ENCODE data around the gene VWF. TPM values are rescaled to one million over a fixed set of nuclear protein-coding genes. Genes with fewer than 3 reads are reported as not detected.
A peak's percentile ranks its signal among the peaks of the same experiment; 100 is the strongest.

Gene VWF
- total RNA-seq, 2 donors from 2014 or later: 248 to 476 TPM

DNA sequence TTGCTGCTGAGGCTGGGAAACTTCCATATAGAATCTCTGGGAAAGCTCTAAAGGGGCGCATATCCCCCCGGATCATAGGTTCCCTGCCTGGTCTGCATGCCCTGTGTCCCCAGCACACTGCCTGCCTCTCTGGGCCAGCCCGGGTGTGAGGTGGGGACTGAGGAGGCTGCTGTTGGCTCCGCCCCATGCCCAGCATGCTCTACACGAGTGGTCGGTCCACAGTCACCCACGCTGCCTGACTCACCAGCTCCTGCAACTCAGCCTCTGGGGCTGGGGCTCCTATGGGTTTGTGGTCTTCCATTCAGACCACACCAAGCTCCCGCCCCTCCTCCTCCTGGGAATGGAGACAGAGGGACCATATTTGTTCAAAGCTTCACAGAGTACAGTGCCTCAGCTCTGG, 90.9 kb downstream of the VWF start:
- Mint-ChIP-seq H3K27ac (no peak overlapping the region), H3K36me3 (ENCODE audit: low read depth) (peaks cover 93% of the 10 kb centered on the region), H3K9me3 (peaks cover 10% of the 10 kb centered on the region), H3K27me3 (ENCODE audit: insufficient read depth) (no peaks in the 10 kb centered on the region), H3K4me3 (no peak overlapping the region), H3K4me1 (peaks cover 4% of the 10 kb centered on the region)
- H3K27ac ChIP-seq (ENCODE audit: low read depth, low read length): no peak overlapping the region
- TF ChIP-seq, protein P1, sequence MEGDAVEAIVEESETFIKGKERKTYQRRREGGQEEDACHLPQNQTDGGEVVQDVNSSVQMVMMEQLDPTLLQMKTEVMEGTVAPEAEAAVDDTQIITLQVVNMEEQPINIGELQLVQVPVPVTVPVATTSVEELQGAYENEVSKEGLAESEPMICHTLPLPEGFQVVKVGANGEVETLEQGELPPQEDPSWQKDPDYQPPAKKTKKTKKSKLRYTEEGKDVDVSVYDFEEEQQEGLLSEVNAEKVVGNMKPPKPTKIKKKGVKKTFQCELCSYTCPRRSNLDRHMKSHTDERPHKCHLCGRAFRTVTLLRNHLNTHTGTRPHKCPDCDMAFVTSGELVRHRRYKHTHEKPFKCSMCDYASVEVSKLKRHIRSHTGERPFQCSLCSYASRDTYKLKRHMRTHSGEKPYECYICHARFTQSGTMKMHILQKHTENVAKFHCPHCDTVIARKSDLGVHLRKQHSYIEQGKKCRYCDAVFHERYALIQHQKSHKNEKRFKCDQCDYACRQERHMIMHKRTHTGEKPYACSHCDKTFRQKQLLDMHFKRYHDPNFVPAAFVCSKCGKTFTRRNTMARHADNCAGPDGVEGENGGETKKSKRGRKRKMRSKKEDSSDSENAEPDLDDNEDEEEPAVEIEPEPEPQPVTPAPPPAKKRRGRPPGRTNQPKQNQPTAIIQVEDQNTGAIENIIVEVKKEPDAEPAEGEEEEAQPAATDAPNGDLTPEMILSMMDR (conservative IDR thresholded peaks at IDR 0.05): no peak
- H3K9ac ChIP-seq (ENCODE audit: extremely low read depth, low read length, poor library complexity, severe bottlenecking): no peak overlapping the region
- 90% methylated on average over 6 to 8 of the region's 8 CpGs for WGBS, 2 experiments (ENCODE audit: insufficient coverage in 1 of 2, insufficient read length in 1 of 2)
- H3K4me3 ChIP-seq (ENCODE audit: low read length): no peak overlapping the region
- H3K27me3 ChIP-seq (ENCODE audit: control insufficient read depth, insufficient read depth, low read length, poor library complexity, severe bottlenecking): no peaks in the 10 kb centered on the region
- peaks cover 6% of the 10 kb centered on the region for H3K9me3 ChIP-seq (ENCODE audit: control insufficient read depth, low read length)
- peaks cover 4% of the 10 kb centered on the region for H3K4me1 ChIP-seq (ENCODE audit: control insufficient read depth, insufficient read depth, low read length)
- peaks cover 60% of the 10 kb centered on the region for H3K36me3 ChIP-seq (ENCODE audit: control insufficient read depth, insufficient read depth, low read length)
- no peak for DNase-seq

DNA sequence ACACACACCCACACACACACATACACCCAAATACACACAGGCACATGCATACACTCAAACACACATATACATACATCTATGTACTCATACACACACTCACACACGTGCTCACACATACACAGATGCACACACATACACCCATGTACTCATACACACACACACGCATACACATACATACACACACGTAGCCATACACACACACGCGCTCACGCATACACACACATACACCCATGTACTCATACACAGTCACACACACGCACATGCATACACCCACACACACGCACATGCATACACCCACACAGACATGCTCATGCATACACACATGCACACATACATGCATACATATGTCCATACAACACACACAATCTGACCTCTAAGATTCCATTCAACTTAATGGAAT, 91.7 kb downstream of the VWF start:
- Mint-ChIP-seq H3K36me3 (ENCODE audit: low read depth) (peaks cover 93% of the 10 kb centered on the region), H3K4me1 (no peaks in the 10 kb centered on the region), H3K27ac (no peak overlapping the region), H3K9me3 (peaks cover 17% of the 10 kb centered on the region), H3K4me3 (no peak overlapping the region), H3K27me3 (ENCODE audit: insufficient read depth) (no peaks in the 10 kb centered on the region)
- no peak overlapping the region for H3K27ac ChIP-seq (ENCODE audit: low read depth, low read length)
- no peak overlapping the region for H3K4me3 ChIP-seq (ENCODE audit: low read length)
- no peak overlapping the region for H3K9ac ChIP-seq (ENCODE audit: extremely low read depth, low read length, poor library complexity, severe bottlenecking)
- peak; percentile 30 for DNase-seq
- peaks cover 13% of the 10 kb centered on the region for H3K9me3 ChIP-seq (ENCODE audit: control insufficient read depth, low read length)
- 84 to 92% methylated on average over 2 to 8 of the region's 8 CpGs for WGBS, 2 experiments (ENCODE audit: insufficient coverage in 1 of 2, insufficient read length in 1 of 2)
- peaks cover 60% of the 10 kb centered on the region for H3K36me3 ChIP-seq (ENCODE audit: control insufficient read depth, insufficient read depth, low read length)
- H3K4me1 ChIP-seq (ENCODE audit: control insufficient read depth, insufficient read depth, low read length): no peaks in the 10 kb centered on the region
- TF ChIP-seq, protein P1 (conservative IDR thresholded peaks at IDR 0.05): no peak
- H3K27me3 ChIP-seq (ENCODE audit: control insufficient read depth, insufficient read depth, low read length, poor library complexity, severe bottlenecking): no peaks in the 10 kb centered on the region

DNA sequence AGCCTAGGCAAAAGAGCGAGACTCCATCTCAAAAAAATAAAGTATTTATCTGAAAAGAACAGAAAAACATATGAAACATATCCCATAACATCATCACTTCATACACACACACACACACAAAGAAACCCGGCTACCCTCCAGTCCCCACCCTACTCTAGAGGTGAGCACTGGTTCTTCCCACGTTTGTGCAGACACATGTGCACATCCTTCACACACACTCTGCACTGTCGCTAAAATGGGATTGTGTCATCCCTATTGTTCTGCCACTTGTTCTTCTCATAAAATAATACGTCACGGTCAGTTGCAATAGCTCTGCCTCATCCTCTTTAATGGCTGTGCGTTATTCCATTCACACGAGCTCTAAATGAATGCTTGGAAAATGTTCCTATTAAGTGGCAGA, 93.5 kb downstream of the VWF start:
- no peak overlapping the region for H3K27ac Mint-ChIP-seq
- peaks cover 24% of the 10 kb centered on the region for H3K9me3 Mint-ChIP-seq
- peak; percentile 24 for DNase-seq
- no peak overlapping the region for H3K27ac ChIP-seq (ENCODE audit: low read depth, low read length)
- no peaks in the 10 kb centered on the region for H3K4me1 ChIP-seq (ENCODE audit: control insufficient read depth, insufficient read depth, low read length)
- peaks cover 95% of the 10 kb centered on the region for H3K36me3 Mint-ChIP-seq (ENCODE audit: low read depth)
- 87 to 96% methylated on average over 7 to 8 of the region's 8 CpGs for WGBS, 2 experiments (ENCODE audit: insufficient coverage in 1 of 2, insufficient read length in 1 of 2)
- H3K27me3 ChIP-seq (ENCODE audit: control insufficient read depth, insufficient read depth, low read length, poor library complexity, severe bottlenecking): no peaks in the 10 kb centered on the region
- H3K27me3 Mint-ChIP-seq (ENCODE audit: insufficient read depth): no peaks in the 10 kb centered on the region
- H3K36me3 ChIP-seq (ENCODE audit: control insufficient read depth, insufficient read depth, low read length): peaks cover 61% of the 10 kb centered on the region
- H3K9ac ChIP-seq (ENCODE audit: extremely low read depth, low read length, poor library complexity, severe bottlenecking): no peak overlapping the region
- H3K4me1 Mint-ChIP-seq: no peaks in the 10 kb centered on the region
- no peak overlapping the region for H3K4me3 Mint-ChIP-seq
- TF ChIP-seq, protein P1 (conservative IDR thresholded peaks at IDR 0.05): no peak
- peaks cover 18% of the 10 kb centered on the region for H3K9me3 ChIP-seq (ENCODE audit: control insufficient read depth, low read length)
- no peak overlapping the region for H3K4me3 ChIP-seq (ENCODE audit: low read length)
